HL-60 (cell line): ENCODE results near the gene SOWAHB.

ENCODE experiments used
- DNase-seq, 2 experiments: peaks; one replicate each; pipeline ENCODE4 v3.0.0-alpha.2; 2010 to 2020; ENCODE audit warnings: low read depth in 1 of 2, low spot score in 1 of 2
- H3K27ac ChIP-seq: fragments of 250-450 bp; sonication (Bioruptor Pico); replicated peaks from 2 replicates; pipeline ENCODE4 v1.5.1; 2020; ENCODE audit warnings: mild to moderate bottlenecking, moderate library complexity
- H3K27me3 ChIP-seq: fragments of 250-450 bp; sonication (Bioruptor Pico); 2 replicates; pipeline ENCODE4 v1.5.1; 2021; ENCODE audit warnings: mild to moderate bottlenecking, moderate library complexity; ENCODE audit not compliant: insufficient read depth, poor library complexity, severe bottlenecking
- H3K4me3 ChIP-seq: replicated peaks from 2 replicates; pipeline ENCODE4 v1.5.1; 2011; ENCODE audit warnings: mild to moderate bottlenecking, control low read depth, low read length; ENCODE audit not compliant: insufficient read depth
- GABPA ChIP-seq: IDR thresholded peaks from 2 replicates; pipeline ENCODE4 v1.6.1; 2012; ENCODE audit warnings: low read depth
- POLR2AphosphoS5 ChIP-seq: IDR thresholded peaks from 2 replicates; pipeline ENCODE4 v1.6.1; 2012; ENCODE audit warnings: low read depth
- SPI1 ChIP-seq: IDR thresholded peaks from 2 replicates; pipeline ENCODE4 v1.6.1; 2012; ENCODE audit warnings: low read depth, mild to moderate bottlenecking, borderline replicate concordance
- TF ChIP-seq, protein P1 (sequence below): IDR thresholded peaks from 2 replicates; pipeline ENCODE4 v1.6.1; 2012; ENCODE audit warnings: low read depth; ENCODE audit not compliant: insufficient replicate concordance
- TF ChIP-seq, protein P2 (sequence below): IDR thresholded peaks from one replicate; pipeline ENCODE4 v1.5.1; 2011; ENCODE audit warnings: low read length, control low read depth, inconsistent platforms; ENCODE audit not compliant: insufficient read depth

Gene SOWAHB

DNA sequence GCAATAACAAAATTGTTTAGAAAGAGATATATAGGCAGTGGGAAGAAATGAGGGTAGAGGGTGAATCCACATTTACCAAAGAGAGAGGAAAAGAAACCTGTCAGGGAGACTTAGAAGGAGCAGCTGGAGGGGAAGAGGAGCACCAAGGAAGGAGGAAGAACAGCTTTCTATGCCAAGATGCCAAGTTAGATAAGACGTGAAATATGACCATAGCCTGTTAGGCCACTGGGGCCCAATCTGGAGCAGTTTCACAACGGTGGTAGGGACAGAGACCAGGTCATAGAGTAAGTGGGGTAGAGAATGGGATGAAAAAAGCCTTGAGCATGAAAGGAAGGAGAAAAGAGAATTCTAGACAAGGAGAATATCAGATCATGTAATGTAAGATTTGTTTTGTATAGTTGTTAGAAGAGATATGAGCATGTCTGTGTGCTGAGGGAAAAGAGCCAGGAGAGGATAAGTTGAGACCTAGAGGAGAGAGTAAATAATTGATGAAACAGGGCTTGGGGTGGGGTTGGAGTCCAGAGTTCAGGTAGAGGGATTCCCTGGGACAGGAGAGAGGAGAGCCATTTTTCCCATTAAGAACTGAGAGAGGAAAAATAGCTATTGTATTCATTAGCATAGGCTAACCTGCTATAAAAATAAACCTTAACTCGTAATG is 4.4 kb upstream of the SOWAHB start:
- no peak for DNase-seq
- H3K27me3 ChIP-seq, result peaks cover 27% of the 10 kb centered on the region
- TF ChIP-seq, protein P1, sequence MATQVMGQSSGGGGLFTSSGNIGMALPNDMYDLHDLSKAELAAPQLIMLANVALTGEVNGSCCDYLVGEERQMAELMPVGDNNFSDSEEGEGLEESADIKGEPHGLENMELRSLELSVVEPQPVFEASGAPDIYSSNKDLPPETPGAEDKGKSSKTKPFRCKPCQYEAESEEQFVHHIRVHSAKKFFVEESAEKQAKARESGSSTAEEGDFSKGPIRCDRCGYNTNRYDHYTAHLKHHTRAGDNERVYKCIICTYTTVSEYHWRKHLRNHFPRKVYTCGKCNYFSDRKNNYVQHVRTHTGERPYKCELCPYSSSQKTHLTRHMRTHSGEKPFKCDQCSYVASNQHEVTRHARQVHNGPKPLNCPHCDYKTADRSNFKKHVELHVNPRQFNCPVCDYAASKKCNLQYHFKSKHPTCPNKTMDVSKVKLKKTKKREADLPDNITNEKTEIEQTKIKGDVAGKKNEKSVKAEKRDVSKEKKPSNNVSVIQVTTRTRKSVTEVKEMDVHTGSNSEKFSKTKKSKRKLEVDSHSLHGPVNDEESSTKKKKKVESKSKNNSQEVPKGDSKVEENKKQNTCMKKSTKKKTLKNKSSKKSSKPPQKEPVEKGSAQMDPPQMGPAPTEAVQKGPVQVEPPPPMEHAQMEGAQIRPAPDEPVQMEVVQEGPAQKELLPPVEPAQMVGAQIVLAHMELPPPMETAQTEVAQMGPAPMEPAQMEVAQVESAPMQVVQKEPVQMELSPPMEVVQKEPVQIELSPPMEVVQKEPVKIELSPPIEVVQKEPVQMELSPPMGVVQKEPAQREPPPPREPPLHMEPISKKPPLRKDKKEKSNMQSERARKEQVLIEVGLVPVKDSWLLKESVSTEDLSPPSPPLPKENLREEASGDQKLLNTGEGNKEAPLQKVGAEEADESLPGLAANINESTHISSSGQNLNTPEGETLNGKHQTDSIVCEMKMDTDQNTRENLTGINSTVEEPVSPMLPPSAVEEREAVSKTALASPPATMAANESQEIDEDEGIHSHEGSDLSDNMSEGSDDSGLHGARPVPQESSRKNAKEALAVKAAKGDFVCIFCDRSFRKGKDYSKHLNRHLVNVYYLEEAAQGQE, result no peak
- TF ChIP-seq, protein P2, sequence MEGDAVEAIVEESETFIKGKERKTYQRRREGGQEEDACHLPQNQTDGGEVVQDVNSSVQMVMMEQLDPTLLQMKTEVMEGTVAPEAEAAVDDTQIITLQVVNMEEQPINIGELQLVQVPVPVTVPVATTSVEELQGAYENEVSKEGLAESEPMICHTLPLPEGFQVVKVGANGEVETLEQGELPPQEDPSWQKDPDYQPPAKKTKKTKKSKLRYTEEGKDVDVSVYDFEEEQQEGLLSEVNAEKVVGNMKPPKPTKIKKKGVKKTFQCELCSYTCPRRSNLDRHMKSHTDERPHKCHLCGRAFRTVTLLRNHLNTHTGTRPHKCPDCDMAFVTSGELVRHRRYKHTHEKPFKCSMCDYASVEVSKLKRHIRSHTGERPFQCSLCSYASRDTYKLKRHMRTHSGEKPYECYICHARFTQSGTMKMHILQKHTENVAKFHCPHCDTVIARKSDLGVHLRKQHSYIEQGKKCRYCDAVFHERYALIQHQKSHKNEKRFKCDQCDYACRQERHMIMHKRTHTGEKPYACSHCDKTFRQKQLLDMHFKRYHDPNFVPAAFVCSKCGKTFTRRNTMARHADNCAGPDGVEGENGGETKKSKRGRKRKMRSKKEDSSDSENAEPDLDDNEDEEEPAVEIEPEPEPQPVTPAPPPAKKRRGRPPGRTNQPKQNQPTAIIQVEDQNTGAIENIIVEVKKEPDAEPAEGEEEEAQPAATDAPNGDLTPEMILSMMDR, result no peak
- TF ChIP-seq GABPA, result no peak
- no peak for TF ChIP-seq SPI1
- no peak for TF ChIP-seq POLR2AphosphoS5
- H3K4me3 ChIP-seq, result no peak overlapping the region
- H3K27ac ChIP-seq, result no peak overlapping the region

- H3K27ac ChIP-seq, result no peak overlapping the region
- no peak overlapping the region for H3K4me3 ChIP-seq
- no peak for TF ChIP-seq SPI1
- peaks cover 50% of the 10 kb centered on the region for H3K27me3 ChIP-seq
- DNase-seq, result no peak
Observed at GRCh38 chr4:76898949-76899645, 1.2 kb upstream of the SOWAHB start.

GRCh38 chr4:76898385-76898692 is 395 bp upstream of the SOWAHB start:
- TF ChIP-seq POLR2AphosphoS5 (no peak), SPI1 (no peak), GABPA (no peak)
- TF ChIP-seq, protein P1, result no peak
- TF ChIP-seq, protein P2, result no peak
- no peak overlapping the region for H3K27ac ChIP-seq
- H3K4me3 ChIP-seq, result no peak overlapping the region
- peaks cover 50% of the 10 kb centered on the region for H3K27me3 ChIP-seq
- DNase-seq, result no peak

DNA sequence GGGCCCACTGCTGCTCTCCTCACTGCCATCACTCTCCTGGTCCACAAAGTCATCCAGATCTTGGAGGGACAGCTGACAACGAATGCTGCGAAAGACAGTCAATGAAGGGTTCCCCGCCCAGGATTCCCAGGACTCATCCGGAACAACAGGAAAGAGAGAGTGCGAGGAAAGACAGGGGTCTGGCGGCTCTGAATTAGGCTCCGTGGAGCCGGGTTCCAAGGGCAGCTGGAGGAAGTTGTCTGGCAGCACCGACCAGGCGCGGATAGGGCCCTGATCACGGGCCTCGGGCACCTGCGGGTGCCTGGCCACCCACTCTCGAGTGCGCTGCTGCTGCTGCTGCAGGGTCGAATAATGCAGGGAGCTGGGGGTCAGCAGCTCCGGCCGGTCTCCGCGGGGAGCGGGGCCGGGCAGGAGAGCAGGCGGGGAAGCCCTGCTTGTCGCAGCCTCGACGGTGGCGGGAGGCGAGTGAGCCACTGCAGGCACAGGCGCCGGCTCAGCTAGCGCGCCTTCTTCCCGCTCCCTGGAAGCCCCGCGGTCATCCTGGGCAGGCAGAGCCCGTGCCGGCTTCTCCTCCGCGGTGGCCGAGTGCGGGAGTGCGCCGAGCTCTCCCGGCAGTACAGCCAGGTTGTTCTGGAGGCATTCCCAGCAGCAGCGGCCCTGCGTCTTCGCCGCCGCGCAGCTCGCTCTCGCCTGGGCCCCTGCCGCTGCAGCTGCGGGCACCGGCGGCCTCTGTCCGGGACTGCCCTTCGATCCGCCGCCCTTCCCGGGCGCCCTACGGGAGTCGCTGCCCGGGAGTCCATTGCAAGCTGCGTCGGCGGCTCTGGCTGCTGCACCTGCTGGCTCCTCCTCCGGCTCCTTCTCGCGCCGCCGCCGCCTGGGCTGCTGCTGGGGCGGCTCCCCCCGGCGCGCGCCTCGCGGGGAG is 1.1 kb downstream of the SOWAHB start:
- Histone ChIP-seq H3K4me3 (no peak overlapping the region), H3K27me3 (peaks cover 53% of the 10 kb centered on the region), H3K27ac (no peak overlapping the region)
- DNase-seq, result no peak
- TF ChIP-seq POLR2AphosphoS5, result no peak
- TF ChIP-seq GABPA, result no peak
- no peak for TF ChIP-seq SPI1
